Esophagus squamous epithelium (tissue), 5 donors: ENCODE measurements around the gene TFF2. TPM values are rescaled to one million over a fixed set of nuclear protein-coding genes. Genes with fewer than 3 reads are reported as not detected.

ENCODE experiments used
- DNase-seq: peaks from one replicate; lab custom pipeline; 2025; lab: John Stamatoyannopoulos, UW
- H3K27ac ChIP-seq, 4 donors: fragments of 200-600 bp; sonication (generic); one replicate each; pipeline ENCODE4 v1.5.1; 2016 to 2019; ENCODE audit warnings: mild to moderate bottlenecking in 1 of 4
- H3K27me3 ChIP-seq, 4 donors: fragments of 200-600 bp; sonication (generic); 1 replicate in 3 of 4; 2 replicates in 1 of 4; pipeline versions ENCODE4 v1.5.1 to v1.6.0; 2017 to 2021; ENCODE audit warnings: antibody characterized with exemption in 1 of 4
- H3K36me3 ChIP-seq, 3 donors: fragments of 200-600 bp; sonication (generic); one replicate each; pipeline ENCODE4 v1.5.1; 2016 to 2019
- H3K4me1 ChIP-seq, 3 donors: fragments of 200-600 bp; sonication (generic); one replicate each; pipeline ENCODE4 v1.5.1; 2017 to 2019
- H3K4me3 ChIP-seq, 4 donors: fragments of 200-600 bp; sonication (generic); 1 replicate in 3 of 4; 2 replicates in 1 of 4; pipeline ENCODE4 v1.5.1; 2016 to 2019; ENCODE audit warnings: mild to moderate bottlenecking in 2 of 4, moderate library complexity in 1 of 4
- H3K9me3 ChIP-seq, 3 donors: fragments of 200-600 bp; sonication (generic); one replicate each; pipeline ENCODE4 v1.5.1; 2016 to 2019
- CTCF ChIP-seq, 6 experiments: fragments of 450-650 bp in 4 of 6; fragments of 200-600 bp in 2 of 6; sonication (generic) in 2 of 6; IDR thresholded peaks; one replicate each; pipeline ENCODE4 v1.5.1; 2016 to 2019; ENCODE audit warnings: antibody characterized with exemption in 6 of 6, mild to moderate bottlenecking in 4 of 6, moderate library complexity in 4 of 6
- POLR2A ChIP-seq, 4 donors: fragments of 450-650 bp; IDR thresholded peaks; one replicate each; pipeline ENCODE4 v1.6.1; 2017; ENCODE audit warnings: antibody characterized with exemption in 4 of 4, mild to moderate bottlenecking in 4 of 4, moderate library complexity in 3 of 4
- WGBS, 2 donors: methylation state at CpG; one replicate each; pipeline ENCODE4 v1.1.5; 2018; 5-methylcytosine and 5-hydroxymethylcytosine counted together
- intact Hi-C: fragments of 100-400 bp; cut with DNase I; formaldehyde crosslinking; loops from one replicate; pipeline ENCODE4 v1.15.0; 2022
- total RNA-seq, 4 donors: library from RNA; depleted of rRNA; stranded (reverse); fragments of >200 nt; gene quantifications; one replicate each; pipeline ENCODE4 v1.1.0, GENCODE V29; 2016
- donor health status: DM: yes; HTN: yes; CAD: no.

The TFF2 gene
- total RNA-seq, 4 donors from 2014 or later = 1.7 TPM; not detected in 3

- DNase-seq = no peak
- Histone ChIP-seq H3K4me3 (no peak overlapping the region), H3K27ac (no peak overlapping the region), H3K36me3 (no peaks in the 10 kb centered on the region), H3K27me3 (peaks cover 0 to 15% (median 0%) of the 10 kb centered on the region in 4 donors), H3K4me1 (no peaks in the 10 kb centered on the region), H3K9me3 (no peaks in the 10 kb centered on the region)
- 81 to 84% methylated on average over 15 to 16 of the region's 19 CpGs for WGBS, 2 donors
- intact Hi-C loops = no loop called here
- no peak for TF ChIP-seq POLR2A (IDR thresholded peaks at IDR 0.05)
- TF ChIP-seq CTCF (IDR thresholded peaks at IDR 0.05) = no peak
Observed at GRCh38 chr21:42396799-42397745, 46.3 kb upstream of the TFF2 start.

GRCh38 chr21:42395905-42396651 is 45.3 kb upstream of the TFF2 start, which contains the start of gene TMPRSS3:
Gene TMPRSS3, minus strand, starts transcription at chr21:42396052. Its CDS starts 635 bp downstream, at chr21:42395417.
- DNase-seq = no peak
- Histone ChIP-seq H3K36me3 (no peaks in the 10 kb centered on the region), H3K4me3 (no peak within 1 kb of the TSS), H3K4me1 (no peaks in the 10 kb centered on the region), H3K27ac (no peak within 1 kb of the TSS), H3K27me3 (peaks cover 0 to 24% (median 0%) of the 10 kb centered on the region in 4 donors), H3K9me3 (no peaks in the 10 kb centered on the region)
- TF ChIP-seq CTCF (IDR thresholded peaks at IDR 0.05) (no peak), POLR2A (IDR thresholded peaks at IDR 0.05) (no peak)
- intact Hi-C loops = no loop called here
- 46 to 62% methylated on average over 10 to 13 of the region's 17 CpGs for WGBS, 2 donors

- no peaks in the 10 kb centered on the region for H3K36me3 ChIP-seq
- no peaks in the 10 kb centered on the region for H3K9me3 ChIP-seq
- H3K27me3 ChIP-seq = peaks cover 0 to 31% (median 0%) of the 10 kb centered on the region in 4 donors
- 88 to 90% methylated on average over 10 to 11 of the region's 11 CpGs for WGBS, 2 donors
- TF ChIP-seq POLR2A (IDR thresholded peaks at IDR 0.05) (no peak), CTCF (IDR thresholded peaks at IDR 0.05) (no peak)
- no peak for DNase-seq
- intact Hi-C loops = no loop called here
- H3K4me3 ChIP-seq = no peak overlapping the region
- no peaks in the 10 kb centered on the region for H3K4me1 ChIP-seq
- no peak overlapping the region for H3K27ac ChIP-seq
Observed at GRCh38 chr21:42395302-42395701, 44.5 kb upstream of the TFF2 start.

DNA sequence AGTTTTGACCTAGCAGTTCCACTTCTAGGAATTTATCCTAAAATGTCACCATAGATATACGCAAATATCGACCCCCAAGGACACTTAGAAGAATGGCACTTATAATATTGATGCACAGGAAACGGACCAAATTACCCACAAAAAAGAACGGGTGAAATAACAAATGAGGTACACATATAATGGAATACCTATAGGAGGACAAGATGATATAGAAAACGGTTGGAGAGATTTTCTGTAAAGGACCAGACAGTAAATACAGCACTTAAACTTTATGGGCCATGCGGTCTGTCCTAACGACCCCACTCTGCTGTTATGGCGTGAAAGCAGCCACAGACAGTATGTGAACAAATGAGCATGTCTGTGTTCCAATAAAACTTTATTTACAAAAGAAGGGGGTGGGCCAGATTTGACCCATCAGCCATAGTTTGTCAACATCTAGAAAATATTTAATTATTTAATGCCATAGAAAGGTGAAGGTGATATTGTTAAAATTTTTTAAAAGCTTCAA is 42.7 kb upstream of the TFF2 start:
- Histone ChIP-seq H3K4me1 (no peaks in the 10 kb centered on the region), H3K27ac (no peak overlapping the region), H3K36me3 (no peaks in the 10 kb centered on the region), H3K9me3 (no peaks in the 10 kb centered on the region), H3K4me3 (no peak overlapping the region), H3K27me3 (peaks cover 0 to 49% (median 0%) of the 10 kb centered on the region in 4 donors)
- intact Hi-C loops = no loop called here
- no peak for DNase-seq
- 53 to 57% methylated on average over 8 of the region's 8 CpGs for whole genome bisulfite sequencing, 2 donors
- no peak for TF ChIP-seq POLR2A (IDR thresholded peaks at IDR 0.05)
- no peak for TF ChIP-seq CTCF (IDR thresholded peaks at IDR 0.05)
